Neural crest cell (in vitro differentiated cells): Measurements from ENCODE around the gene CACNA2D4. TPM values are rescaled to one million over a fixed set of nuclear protein-coding genes. Genes with fewer than 3 reads are reported as not detected.

Source experiments
- DNase-seq: peaks from one replicate; pipeline ENCODE4 v3.0.0; 2021; ENCODE audit warnings: low read depth, mixed read lengths, low spot score
- H3K27ac Mint-ChIP-seq: one replicate; pipeline ENCODE4 v1.8.0; 2021; ENCODE audit warnings: mild to moderate bottlenecking, mixed read lengths; ENCODE audit not compliant: unreplicated experiment
- H3K27me3 Mint-ChIP-seq: 2 replicates; pipeline ENCODE4 v1.8.0; 2021; ENCODE audit warnings: low read depth, mild to moderate bottlenecking, mixed read lengths
- H3K36me3 Mint-ChIP-seq: 2 replicates; pipeline ENCODE4 v1.8.0; 2021; ENCODE audit warnings: low read depth, mild to moderate bottlenecking, mixed read lengths
- H3K4me1 Mint-ChIP-seq: 2 replicates; pipeline ENCODE4 v1.8.0; 2021; ENCODE audit warnings: mixed read lengths
- H3K4me3 Mint-ChIP-seq: one replicate; pipeline ENCODE4 v1.8.0; 2021; ENCODE audit warnings: mild to moderate bottlenecking, mixed read lengths
- H3K9me3 Mint-ChIP-seq: 2 replicates; pipeline ENCODE4 v1.8.0; 2021; ENCODE audit warnings: mixed read lengths
- total RNA-seq: library from RNA; stranded (reverse); gene quantifications from 2 replicates; pipeline ENCODE4 v1.2.1, GENCODE V29; 2021
- TF ChIP-seq, protein P1 (sequence below): fragments of 200-600 bp; sonication (generic); conservative IDR thresholded peaks from 2 replicates; pipeline ENCODE4 v1.5.0; 2021; ENCODE audit warnings: antibody characterized with exemption, mild to moderate bottlenecking

The CACNA2D4 gene
- total RNA-seq, 1 donor from 2014 or later = 0.72 TPM

DNA sequence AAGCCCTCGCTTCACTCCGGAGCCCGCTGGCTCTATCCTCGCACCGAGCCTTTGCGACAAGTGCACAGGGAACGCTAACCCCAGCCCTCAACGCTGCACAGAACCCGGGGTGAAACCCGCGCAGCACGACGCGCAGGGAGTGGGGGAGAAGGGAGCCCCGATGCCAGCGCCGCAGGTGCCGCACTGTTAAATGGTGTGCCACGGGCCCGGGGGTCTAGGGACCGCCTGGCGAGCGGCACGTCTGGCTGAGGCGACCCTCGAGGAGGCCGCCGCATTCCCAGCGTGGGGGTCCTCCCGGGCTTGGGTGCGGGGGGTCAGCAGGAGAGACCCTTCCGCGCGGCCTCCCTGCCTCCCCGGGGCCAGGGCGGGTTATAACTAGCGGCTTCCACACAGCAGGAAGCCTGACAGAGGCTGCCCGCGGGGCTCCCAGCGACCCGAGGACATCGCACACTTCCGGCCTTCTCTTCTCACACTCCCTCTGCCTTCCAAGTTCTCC is 121.9 kb downstream of the CACNA2D4 start:
- Mint-ChIP-seq H3K27me3 (no peaks in the 10 kb centered on the region), H3K27ac (no peak overlapping the region), H3K36me3 (no peaks in the 10 kb centered on the region), H3K9me3 (no peaks in the 10 kb centered on the region), H3K4me3 (no peak overlapping the region), H3K4me1 (peaks cover 12% of the 10 kb centered on the region)
- TF ChIP-seq, protein P1, sequence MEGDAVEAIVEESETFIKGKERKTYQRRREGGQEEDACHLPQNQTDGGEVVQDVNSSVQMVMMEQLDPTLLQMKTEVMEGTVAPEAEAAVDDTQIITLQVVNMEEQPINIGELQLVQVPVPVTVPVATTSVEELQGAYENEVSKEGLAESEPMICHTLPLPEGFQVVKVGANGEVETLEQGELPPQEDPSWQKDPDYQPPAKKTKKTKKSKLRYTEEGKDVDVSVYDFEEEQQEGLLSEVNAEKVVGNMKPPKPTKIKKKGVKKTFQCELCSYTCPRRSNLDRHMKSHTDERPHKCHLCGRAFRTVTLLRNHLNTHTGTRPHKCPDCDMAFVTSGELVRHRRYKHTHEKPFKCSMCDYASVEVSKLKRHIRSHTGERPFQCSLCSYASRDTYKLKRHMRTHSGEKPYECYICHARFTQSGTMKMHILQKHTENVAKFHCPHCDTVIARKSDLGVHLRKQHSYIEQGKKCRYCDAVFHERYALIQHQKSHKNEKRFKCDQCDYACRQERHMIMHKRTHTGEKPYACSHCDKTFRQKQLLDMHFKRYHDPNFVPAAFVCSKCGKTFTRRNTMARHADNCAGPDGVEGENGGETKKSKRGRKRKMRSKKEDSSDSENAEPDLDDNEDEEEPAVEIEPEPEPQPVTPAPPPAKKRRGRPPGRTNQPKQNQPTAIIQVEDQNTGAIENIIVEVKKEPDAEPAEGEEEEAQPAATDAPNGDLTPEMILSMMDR = no peak
- no peak for DNase-seq

DNA sequence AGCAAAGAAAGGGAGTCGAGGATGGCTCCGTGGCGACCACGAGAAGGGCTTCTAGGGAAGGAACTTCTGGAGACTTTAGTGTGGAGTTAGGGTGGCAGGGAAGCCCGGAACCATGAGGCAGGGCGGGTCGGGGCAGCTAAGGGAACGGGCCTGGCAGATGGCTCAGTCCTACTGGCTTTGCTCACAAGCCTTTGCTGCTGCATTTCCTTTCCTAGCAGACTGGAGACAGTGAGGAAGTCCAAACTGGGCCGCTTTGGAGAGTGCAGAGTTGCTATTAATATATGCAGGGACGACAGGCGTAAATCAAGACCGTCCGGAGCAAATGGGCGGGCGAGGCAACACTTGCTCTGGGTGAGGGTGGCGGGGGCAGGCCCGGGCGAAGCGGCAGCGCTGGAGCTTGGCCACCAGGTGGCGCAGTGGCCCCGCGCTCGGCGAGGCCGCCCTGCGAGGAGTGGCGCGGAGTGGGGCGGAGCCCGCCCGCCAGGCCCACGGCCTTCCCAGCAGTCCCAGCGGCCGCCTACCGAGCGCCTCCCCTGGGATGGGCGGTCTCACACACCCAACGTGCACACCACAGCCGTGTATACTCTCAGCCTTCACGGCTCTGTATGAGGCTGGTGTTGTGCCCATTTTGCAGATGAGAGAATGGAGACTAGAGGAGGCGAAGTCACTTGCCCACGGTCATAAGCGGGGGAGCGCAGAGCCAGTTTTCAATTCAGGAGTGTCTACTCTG is 122.5 kb downstream of the CACNA2D4 start:
- no peaks in the 10 kb centered on the region for H3K36me3 Mint-ChIP-seq
- H3K4me3 Mint-ChIP-seq = peak overlapping the region; percentile 18
- peaks cover 12% of the 10 kb centered on the region for H3K4me1 Mint-ChIP-seq
- TF ChIP-seq, protein P1 = peak; percentile 100
- DNase-seq = peak; percentile 91
- H3K27me3 Mint-ChIP-seq = no peaks in the 10 kb centered on the region
- no peaks in the 10 kb centered on the region for H3K9me3 Mint-ChIP-seq
- no peak overlapping the region for H3K27ac Mint-ChIP-seq

DNA sequence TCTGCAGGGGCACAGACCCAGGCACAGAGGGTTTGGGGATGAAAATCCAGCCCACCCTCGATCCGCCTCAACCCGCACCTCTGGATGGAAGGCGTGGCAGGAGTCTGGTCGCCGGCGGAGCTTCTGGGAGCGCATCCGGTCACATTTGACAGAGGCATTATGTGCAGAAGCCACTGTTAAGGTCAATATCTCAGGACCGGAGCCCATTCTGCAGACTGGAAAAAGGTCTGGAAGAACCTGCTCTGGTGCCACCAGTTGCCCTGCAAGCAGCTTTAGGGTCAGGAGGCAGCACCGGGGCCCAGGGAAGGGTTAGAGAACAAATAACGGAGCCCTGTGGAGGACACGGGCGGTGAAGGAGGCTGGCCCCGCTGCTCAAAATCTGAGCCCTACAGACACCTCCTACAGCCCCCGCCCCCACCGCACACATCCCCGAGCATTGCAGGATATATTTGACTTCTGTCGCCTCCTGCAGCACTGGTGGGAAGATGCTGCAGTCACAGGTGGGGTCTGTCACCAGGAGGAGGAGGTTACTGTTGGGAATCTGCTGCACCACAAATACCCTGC is 123.1 kb downstream of the CACNA2D4 start:
- DNase-seq = no peak
- H3K9me3 Mint-ChIP-seq = no peaks in the 10 kb centered on the region
- no peaks in the 10 kb centered on the region for H3K36me3 Mint-ChIP-seq
- no peak overlapping the region for H3K4me3 Mint-ChIP-seq
- TF ChIP-seq, protein P1 = no peak
- no peak overlapping the region for H3K27ac Mint-ChIP-seq
- H3K27me3 Mint-ChIP-seq = no peaks in the 10 kb centered on the region
- H3K4me1 Mint-ChIP-seq = peaks cover 12% of the 10 kb centered on the region

DNA sequence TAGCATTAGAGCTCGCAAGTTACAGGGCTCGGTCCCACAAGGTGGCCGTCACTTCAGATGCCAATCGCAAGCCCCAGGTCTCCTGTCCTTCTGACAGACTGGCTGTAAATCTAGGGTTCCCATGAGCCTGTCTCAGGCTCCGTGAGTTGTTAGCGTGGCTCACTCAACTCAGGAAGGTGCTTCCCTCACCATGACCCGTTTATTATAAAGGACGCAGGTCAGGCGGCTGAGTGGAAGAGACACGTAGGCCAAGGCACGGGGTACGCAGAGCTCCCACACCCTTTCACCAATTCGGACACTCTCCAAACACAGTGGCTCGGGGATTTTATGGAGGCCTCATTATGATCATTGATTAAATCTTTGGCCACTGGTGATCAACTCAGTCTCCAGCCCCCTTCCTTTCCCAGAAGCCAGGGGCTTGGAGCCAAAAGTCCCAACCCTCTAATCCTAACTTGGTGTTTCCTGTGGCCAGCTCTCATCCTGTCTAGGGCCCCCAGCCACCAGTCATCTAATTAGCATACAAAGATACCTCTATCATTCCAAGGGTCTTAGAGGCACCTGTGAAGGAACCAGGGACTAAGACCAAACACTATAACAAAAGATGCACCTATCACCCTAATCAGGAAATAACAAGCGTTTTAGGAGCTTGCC is 123.9 kb downstream of the CACNA2D4 start:
- peak overlapping the region; percentile 54 for H3K27ac Mint-ChIP-seq
- H3K4me3 Mint-ChIP-seq = no peak overlapping the region
- H3K9me3 Mint-ChIP-seq = no peaks in the 10 kb centered on the region
- H3K27me3 Mint-ChIP-seq = no peaks in the 10 kb centered on the region
- TF ChIP-seq, protein P1 = no peak
- H3K36me3 Mint-ChIP-seq = no peaks in the 10 kb centered on the region
- peaks cover 12% of the 10 kb centered on the region for H3K4me1 Mint-ChIP-seq
- DNase-seq = no peak

DNA sequence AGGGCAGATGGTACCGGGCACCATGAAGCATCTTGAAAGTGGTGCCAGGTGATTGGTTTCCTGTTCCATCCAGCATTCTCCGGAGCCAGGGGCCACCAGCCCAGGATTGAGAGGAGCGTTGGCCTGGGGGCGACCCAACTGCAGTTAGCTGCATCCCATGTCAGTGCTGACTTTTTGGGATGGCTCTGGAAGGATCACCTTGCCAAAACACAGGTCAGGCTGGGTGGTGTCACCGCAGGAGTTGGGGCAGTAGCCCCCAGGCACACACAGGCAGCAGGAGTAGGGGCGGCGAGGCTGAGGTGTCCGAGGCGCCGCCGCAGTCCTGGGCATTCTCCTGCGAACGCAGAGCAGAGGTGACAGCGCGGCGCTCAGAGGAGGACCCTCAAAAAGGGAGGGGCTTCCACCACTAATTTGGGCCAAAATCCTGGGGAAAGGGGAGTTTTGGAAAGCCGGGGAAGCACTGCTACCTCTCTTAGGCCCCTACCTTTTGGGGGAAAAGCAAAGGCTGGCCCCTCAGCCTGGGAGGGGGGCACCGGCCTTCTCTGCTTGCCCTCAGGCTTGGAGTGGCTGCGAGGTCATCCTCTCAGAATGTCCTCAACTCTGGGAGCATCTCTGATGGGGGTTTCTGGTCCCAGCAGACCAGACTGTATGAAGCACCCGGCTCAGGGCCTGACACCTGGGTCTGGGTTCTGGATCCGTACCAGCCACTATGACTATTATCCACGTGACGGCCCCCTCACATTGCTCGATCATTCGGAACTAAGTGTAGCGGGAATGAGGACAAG is 124.8 kb downstream of the CACNA2D4 start:
- Mint-ChIP-seq H3K9me3 (no peaks in the 10 kb centered on the region), H3K4me1 (peaks cover 12% of the 10 kb centered on the region), H3K4me3 (no peak overlapping the region), H3K27me3 (no peaks in the 10 kb centered on the region), H3K36me3 (no peaks in the 10 kb centered on the region), H3K27ac (no peak overlapping the region)
- no peak for DNase-seq
- TF ChIP-seq, protein P1 = no peak
